HCT116 (cell line): ENCODE results near the gene RNF25. TPM values are rescaled to one million over a fixed set of nuclear protein-coding genes. Genes with fewer than 3 reads are reported as not detected.
A peak's percentile ranks its signal among the peaks of the same experiment; 100 is the strongest.

Experiments used
- ATAC-seq: fragments of 200-7000 bp; cut with Tn5 transposase; 2 replicates; pipeline ENCODE4 v1.9.1; 2020; ENCODE audit warnings: mild to moderate bottlenecking, moderate library complexity
- BruUV-seq: library from RNA; stranded (reverse); fragments of 400-500 nt; replicated peaks from 2 replicates; lab custom pipeline; 2021; lab: Mats Ljungman, UMichigan
- CTCF ChIA-PET: fragments of 300-600 bp; sonication (Branson Sonifier 250); formaldehyde crosslinking; loops from one replicate; lab custom pipeline; 2021; ENCODE audit warnings: antibody characterized with exemption; lab: Charles Lee
- POLR2A ChIA-PET: fragments of 300-600, 350-600 bp; sonication (Branson Sonifier 250); formaldehyde crosslinking; loops from one replicate; lab custom pipeline; 2021; ENCODE audit warnings: antibody characterized with exemption; lab: Charles Lee
- RAD21 ChIA-PET, 2 experiments: fragments of 300-600 bp; sonication (Branson Sonifier 250); formaldehyde crosslinking; loops; one replicate each; lab custom pipeline; 2023; ENCODE audit warnings: low total read pairs in 2 of 2; ENCODE audit not compliant: uncharacterized antibody in 2 of 2, unreplicated experiment in 2 of 2, low non-redundant PET in 1 of 2; lab: Charles Lee
- DNase-seq: peaks from one replicate; pipeline ENCODE4 v3.0.0-alpha.2; 2010; ENCODE audit warnings: low read depth, low spot score
- H2AFZ ChIP-seq: fragments of 200-600 bp; shearing (Covaris generic), sonication (generic); 2 replicates; pipeline ENCODE4 v1.6.1; 2017; ENCODE audit warnings: low read depth, mixed run types, mixed read lengths, antibody characterized with exemption, low read length; ENCODE audit not compliant: poor library complexity, severe bottlenecking
- H3K27ac ChIP-seq: 2 replicates; pipeline ENCODE4 v1.5.1; 2012; ENCODE audit warnings: low read depth, low read length
- H3K27me3 ChIP-seq: fragments of 200-600 bp; sonication (generic); 2 replicates; pipeline ENCODE4 v1.6.1; 2016; ENCODE audit warnings: mixed run types, low read length, mixed read lengths; ENCODE audit not compliant: insufficient read depth
- H3K36me3 ChIP-seq, 2 experiments: fragments of 200-500 bp in 1 of 2; fragments of 200-600 bp in 1 of 2; sonication (Bioruptor generic) in 1 of 2; sonication (generic) in 1 of 2; 2 replicates each; pipeline versions ENCODE4 v1.5.1 to v1.6.1; 2014 to 2016; ENCODE audit warnings: low read length in 2 of 2, inconsistent platforms in 1 of 2, mixed read lengths in 1 of 2, mixed run types in 1 of 2; ENCODE audit not compliant: insufficient read depth in 2 of 2, control insufficient read depth in 1 of 2
- H3K4me1 ChIP-seq, 2 experiments: fragments of 200-600 bp in 1 of 2; sonication (generic) in 1 of 2; 2 replicates each; pipeline versions ENCODE4 v1.5.1 to v1.6.1; 2012 to 2017; ENCODE audit warnings: low read length in 2 of 2, inconsistent platforms in 1 of 2, mild to moderate bottlenecking in 1 of 2, mixed read lengths in 1 of 2, mixed run types in 1 of 2, moderate library complexity in 1 of 2; ENCODE audit not compliant: insufficient read depth in 2 of 2, control insufficient read depth in 1 of 2
- H3K4me2 ChIP-seq: fragments of 200-600 bp; sonication (generic); 2 replicates; pipeline ENCODE4 v1.6.1; 2017; ENCODE audit warnings: mixed run types, low read length, mixed read lengths
- H3K4me3 ChIP-seq, 2 experiments: fragments of 200-600 bp in 1 of 2; sonication (generic) in 1 of 2; replicated peaks in 1 of 2; 2 replicates each; pipeline ENCODE4 v1.5.1; 2011 to 2016; ENCODE audit warnings: low read length in 2 of 2, control low read depth in 1 of 2, low read depth in 1 of 2, mild to moderate bottlenecking in 1 of 2, mixed read lengths in 1 of 2, mixed run types in 1 of 2
- H3K79me2 ChIP-seq: fragments of 200-600 bp; sonication (generic); 2 replicates; pipeline ENCODE4 v1.6.1; 2017; ENCODE audit warnings: mild to moderate bottlenecking, mixed run types, low read length, moderate library complexity, mixed read lengths; ENCODE audit not compliant: insufficient read depth
- H3K9ac ChIP-seq: fragments of 200-600 bp; sonication (generic); 2 replicates; pipeline ENCODE4 v1.6.1; 2016; ENCODE audit warnings: low read length, mixed read lengths
- H3K9me2 ChIP-seq: fragments of 200-600 bp; sonication (generic), shearing (Covaris generic); 2 replicates; pipeline ENCODE4 v1.6.1; 2017; ENCODE audit warnings: mixed run types, mild to moderate bottlenecking, moderate library complexity; ENCODE audit not compliant: insufficient read depth
- H3K9me3 ChIP-seq, 2 experiments: fragments of 200-500 bp in 1 of 2; fragments of 200-600 bp in 1 of 2; sonication (Bioruptor generic) in 1 of 2; sonication (generic) in 1 of 2; 2 replicates each; pipeline ENCODE4 v1.6.1; 2014 to 2017; ENCODE audit warnings: low read length in 2 of 2, mixed read lengths in 2 of 2, inconsistent platforms in 1 of 2, low read depth in 1 of 2, mild to moderate bottlenecking in 1 of 2, mixed run types in 1 of 2, moderate library complexity in 1 of 2; ENCODE audit not compliant: control insufficient read depth in 1 of 2, insufficient read depth in 1 of 2
- H4K20me1 ChIP-seq: fragments of 200-600 bp; sonication (generic), shearing (Covaris generic); 2 replicates; pipeline ENCODE4 v1.6.1; 2017; ENCODE audit warnings: mixed run types, mild to moderate bottlenecking, moderate library complexity; ENCODE audit not compliant: insufficient read depth
- EGR1 ChIP-seq: IDR thresholded peaks from 2 replicates; pipeline ENCODE4 v1.6.1; 2012; ENCODE audit warnings: low read depth
- ELF1 ChIP-seq: IDR thresholded peaks from 2 replicates; pipeline ENCODE4 v1.6.1; 2012; ENCODE audit warnings: low read depth, borderline replicate concordance
- EZH2phosphoT487 ChIP-seq: fragments of 200-600 bp; IDR thresholded peaks from 2 replicates; pipeline ENCODE4 v1.6.1; 2018; ENCODE audit warnings: antibody characterized with exemption, borderline replicate concordance
- FOSL1 ChIP-seq: IDR thresholded peaks from 2 replicates; pipeline ENCODE4 v1.6.1; 2012; ENCODE audit warnings: low read depth
- JUND ChIP-seq: IDR thresholded peaks from 2 replicates; pipeline ENCODE4 v1.6.1; 2012
- POLR2AphosphoS5 ChIP-seq: IDR thresholded peaks from 2 replicates; pipeline ENCODE4 v1.6.1; 2011; ENCODE audit warnings: mild to moderate bottlenecking, low read depth, low read length, moderate library complexity
- RAD21 ChIP-seq: IDR thresholded peaks from 2 replicates; pipeline ENCODE4 v1.6.1; 2012; ENCODE audit warnings: low read depth, mild to moderate bottlenecking
- YY1 ChIP-seq: IDR thresholded peaks from 2 replicates; pipeline ENCODE4 v1.6.1; 2011; ENCODE audit warnings: low read length, low read depth, moderate library complexity, mild to moderate bottlenecking; ENCODE audit not compliant: insufficient replicate concordance; ENCODE audit errors: extremely low read depth
- ZFX ChIP-seq: fragments of 450-650 bp; IDR thresholded peaks from 2 replicates; pipeline ENCODE4 v1.6.1; 2017
- intact Hi-C: fragments of 100-400 bp; cut with micrococcal nuclease; formaldehyde crosslinking; loops from 2 replicates; pipeline ENCODE4 v1.10.0; 2022
- total RNA-seq: library from RNA; stranded (reverse); gene quantifications from one replicate; pipeline ENCODE4 v1.2.1, GENCODE V29; 2021; ENCODE audit not compliant: unreplicated experiment
- TF ChIP-seq, protein P1 (sequence below): IDR thresholded peaks from 2 replicates; pipeline ENCODE4 v1.6.1; 2012; ENCODE audit warnings: low read depth

RNF25 gene
- total RNA-seq, 1 experiment from 2014 or later, result 23.4 TPM

GRCh38 chr2:218658671-218659257 lies 13.0 kb downstream of the RNF25 start (continued):
- TF ChIP-seq EGR1, result no peak
- TF ChIP-seq ELF1, result no peak
- peak; percentile 57 for TF ChIP-seq RAD21
- no peak for TF ChIP-seq YY1

DNA sequence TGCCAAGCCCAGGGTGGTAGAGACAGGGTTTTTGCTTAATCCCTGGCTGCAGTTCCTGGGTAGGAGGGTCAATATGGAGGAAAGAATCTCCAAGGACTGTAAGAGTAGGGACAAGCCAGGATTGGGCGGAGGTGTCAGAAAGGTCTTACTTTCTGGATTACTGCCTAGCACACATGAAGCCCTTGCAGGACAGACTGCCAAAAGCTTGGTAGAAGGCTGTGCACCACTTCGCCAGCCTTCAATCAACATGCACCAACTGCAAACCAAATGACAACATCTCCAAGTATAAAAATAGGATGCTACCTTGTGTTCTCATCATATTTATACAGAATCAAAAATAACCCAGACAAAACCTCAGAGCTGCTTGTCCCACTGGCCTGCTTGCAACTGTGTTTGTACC lies 16.1 kb downstream of the RNF25 start:
- POLR2A ChIA-PET, result no interaction called here
- Histone ChIP-seq H3K27me3 (no peaks in the 10 kb centered on the region), H3K9ac (no peak overlapping the region), H3K9me2 (no peaks in the 10 kb centered on the region), H3K27ac (no peak overlapping the region), H3K4me1 (peaks cover 0 to 18% of the 10 kb centered on the region in 2 experiments; a peak in 2 of 4 replicates)
- no TSS peak for BruUV-seq
- ATAC-seq, result no peak
- TF ChIP-seq EZH2phosphoT487 (no peak), FOSL1 (no peak), POLR2AphosphoS5 (no peak), YY1 (no peak), JUND (no peak), ZFX (no peak)
- TF ChIP-seq, protein P1, sequence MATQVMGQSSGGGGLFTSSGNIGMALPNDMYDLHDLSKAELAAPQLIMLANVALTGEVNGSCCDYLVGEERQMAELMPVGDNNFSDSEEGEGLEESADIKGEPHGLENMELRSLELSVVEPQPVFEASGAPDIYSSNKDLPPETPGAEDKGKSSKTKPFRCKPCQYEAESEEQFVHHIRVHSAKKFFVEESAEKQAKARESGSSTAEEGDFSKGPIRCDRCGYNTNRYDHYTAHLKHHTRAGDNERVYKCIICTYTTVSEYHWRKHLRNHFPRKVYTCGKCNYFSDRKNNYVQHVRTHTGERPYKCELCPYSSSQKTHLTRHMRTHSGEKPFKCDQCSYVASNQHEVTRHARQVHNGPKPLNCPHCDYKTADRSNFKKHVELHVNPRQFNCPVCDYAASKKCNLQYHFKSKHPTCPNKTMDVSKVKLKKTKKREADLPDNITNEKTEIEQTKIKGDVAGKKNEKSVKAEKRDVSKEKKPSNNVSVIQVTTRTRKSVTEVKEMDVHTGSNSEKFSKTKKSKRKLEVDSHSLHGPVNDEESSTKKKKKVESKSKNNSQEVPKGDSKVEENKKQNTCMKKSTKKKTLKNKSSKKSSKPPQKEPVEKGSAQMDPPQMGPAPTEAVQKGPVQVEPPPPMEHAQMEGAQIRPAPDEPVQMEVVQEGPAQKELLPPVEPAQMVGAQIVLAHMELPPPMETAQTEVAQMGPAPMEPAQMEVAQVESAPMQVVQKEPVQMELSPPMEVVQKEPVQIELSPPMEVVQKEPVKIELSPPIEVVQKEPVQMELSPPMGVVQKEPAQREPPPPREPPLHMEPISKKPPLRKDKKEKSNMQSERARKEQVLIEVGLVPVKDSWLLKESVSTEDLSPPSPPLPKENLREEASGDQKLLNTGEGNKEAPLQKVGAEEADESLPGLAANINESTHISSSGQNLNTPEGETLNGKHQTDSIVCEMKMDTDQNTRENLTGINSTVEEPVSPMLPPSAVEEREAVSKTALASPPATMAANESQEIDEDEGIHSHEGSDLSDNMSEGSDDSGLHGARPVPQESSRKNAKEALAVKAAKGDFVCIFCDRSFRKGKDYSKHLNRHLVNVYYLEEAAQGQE, result no peak
- TF ChIP-seq, all 23 proteins: peak for 0
- intact Hi-C loops, result no loop called here
- Histone ChIP-seq H3K4me2 (no peak overlapping the region), H3K36me3 (peaks cover 27 to 46% of the 10 kb centered on the region in 2 experiments), H2AFZ (no peak overlapping the region), H4K20me1 (no peaks in the 10 kb centered on the region; the same call in 1 of the 2 replicates), H3K4me3 (no peak overlapping the region), H3K79me2 (peaks cover 70% of the 10 kb centered on the region), H3K9me3 (no peaks in the 10 kb centered on the region)
- ChIA-PET RAD21 (no interaction called here), CTCF (interaction anchor here (1.7 kb wide), 1 partner anchor 192 kb away, joined by 5 read pairs; no protein-coding TSS in a partner anchor)
- no peak for DNase-seq
